A673 (cell line): ENCODE results near the gene TXLNG. TPM values are rescaled to one million over a fixed set of nuclear protein-coding genes. Genes with fewer than 3 reads are reported as not detected.

Experiments
- BruUV-seq: library from RNA; stranded (reverse); fragments of 400-500 nt; replicated peaks from 2 replicates; lab custom pipeline; 2021; lab: Mats Ljungman, UMichigan
- CTCF ChIA-PET: fragments of 300-600 bp; sonication (Branson Sonifier 250); formaldehyde crosslinking; loops from one replicate; lab custom pipeline; 2022; ENCODE audit warnings: antibody characterized with exemption; lab: Charles Lee
- POLR2A ChIA-PET: fragments of 300-600 bp; sonication (Branson Sonifier 250); formaldehyde crosslinking; loops from one replicate; lab custom pipeline; 2022; ENCODE audit warnings: antibody characterized with exemption; ENCODE audit not compliant: low non-redundant PET; lab: Charles Lee
- DNase-seq: peaks from one replicate; pipeline ENCODE4 v3.0.0-alpha.2; 2015; ENCODE audit warnings: low spot score
- H3K27ac ChIP-seq: fragments of 200-600 bp; sonication (generic); 2 replicates; pipeline ENCODE4 v1.5.1; 2016; ENCODE audit warnings: mixed run types, low read depth, mild to moderate bottlenecking, mixed read lengths, antibody characterized with exemption, low read length; ENCODE audit not compliant: poor library complexity, severe bottlenecking
- H3K27me3 ChIP-seq: fragments of 200-600 bp; sonication (generic); replicated peaks from 2 replicates; pipeline ENCODE4 v1.6.1; 2017; ENCODE audit warnings: mixed run types, low read depth, mild to moderate bottlenecking, mixed read lengths, antibody characterized with exemption, low read length; ENCODE audit not compliant: insufficient read depth, poor library complexity
- H3K36me3 ChIP-seq: fragments of 200-600 bp; sonication (generic); 2 replicates; pipeline ENCODE4 v1.6.1; 2016; ENCODE audit warnings: mixed run types, mild to moderate bottlenecking, mixed read lengths, antibody characterized with exemption, low read length; ENCODE audit not compliant: insufficient read depth, poor library complexity, severe bottlenecking
- H3K4me1 ChIP-seq: fragments of 200-600 bp; sonication (generic); 2 replicates; pipeline ENCODE4 v1.6.1; 2017; ENCODE audit warnings: mixed run types, mild to moderate bottlenecking, mixed read lengths, antibody characterized with exemption, low read length; ENCODE audit not compliant: insufficient read depth, poor library complexity, severe bottlenecking
- H3K4me3 ChIP-seq: fragments of 200-600 bp; sonication (generic); 2 replicates; pipeline ENCODE4 v1.5.1; 2016; ENCODE audit warnings: low read depth, mixed run types, mild to moderate bottlenecking, mixed read lengths, low read length; ENCODE audit not compliant: poor library complexity, severe bottlenecking
- H3K9me3 ChIP-seq: fragments of 200-600 bp; sonication (generic); 2 replicates; pipeline ENCODE4 v1.6.1; 2016; ENCODE audit warnings: mixed run types, low read depth, mild to moderate bottlenecking, mixed read lengths, antibody characterized with exemption, low read length; ENCODE audit not compliant: poor library complexity, severe bottlenecking
- CTCF ChIP-seq: fragments of 300-800, 200-600 bp; sonication (generic); conservative IDR thresholded peaks from 2 replicates; pipeline ENCODE4 v1.5.1; 2017; ENCODE audit warnings: low read depth, mild to moderate bottlenecking, antibody characterized with exemption, low read length, moderate library complexity, mixed read lengths
- EZH2 ChIP-seq: fragments of 200-600 bp; sonication (generic); IDR thresholded peaks from 2 replicates; pipeline ENCODE4 v1.6.1; 2017; ENCODE audit warnings: borderline replicate concordance, low read depth, mild to moderate bottlenecking, mixed read lengths, antibody characterized with exemption, low read length; ENCODE audit not compliant: poor library complexity, severe bottlenecking
- intact Hi-C: fragments of 100-400 bp; cut with micrococcal nuclease; formaldehyde crosslinking; loops from one replicate; pipeline ENCODE4 v1.10.0; 2022; ENCODE audit not compliant: unreplicated experiment
- total RNA-seq: library from RNA; stranded (reverse); gene quantifications from 2 replicates; pipeline ENCODE4 v1.2.3, GENCODE V29; 2021

The TXLNG gene
- total RNA-seq, 1 experiment from 2014 or later: 25.7 TPM

GRCh38 chrX:16848541-16848940 lies 62.3 kb downstream of the TXLNG start:
- Histone ChIP-seq H3K9me3 (no peaks in the 10 kb centered on the region), H3K27me3 (peaks cover 20% of the 10 kb centered on the region), H3K4me3 (no peak overlapping the region), H3K36me3 (peaks cover 70% of the 10 kb centered on the region), H3K4me1 (peaks cover 4% of the 10 kb centered on the region), H3K27ac (no peak overlapping the region)
- intact Hi-C loops: no loop called here
- no TSS peak for BruUV-seq
- TF ChIP-seq CTCF: no peak
- no peak for TF ChIP-seq EZH2
- POLR2A ChIA-PET: no interaction called here
- DNase-seq: no peak
- CTCF ChIA-PET: no interaction called here

- CTCF ChIA-PET: no interaction called here
- no peak for DNase-seq
- no peak overlapping the region for H3K4me3 ChIP-seq
- TF ChIP-seq CTCF (no peak), EZH2 (no peak)
- POLR2A ChIA-PET: no interaction called here
- peaks cover 20% of the 10 kb centered on the region for H3K27me3 ChIP-seq
- no TSS peak for BruUV-seq
- intact Hi-C loops: no loop called here
- H3K9me3 ChIP-seq: no peaks in the 10 kb centered on the region
- H3K27ac ChIP-seq: no peak overlapping the region
- H3K4me1 ChIP-seq: no peaks in the 10 kb centered on the region
- H3K36me3 ChIP-seq: peaks cover 50% of the 10 kb centered on the region
Observed at GRCh38 chrX:16851421-16851820, 65.2 kb downstream of the TXLNG start.

GRCh38 chrX:16851827-16852226 lies 65.6 kb downstream of the TXLNG start:
- Histone ChIP-seq H3K4me3 (no peak overlapping the region), H3K36me3 (peaks cover 50% of the 10 kb centered on the region), H3K27ac (no peak overlapping the region), H3K9me3 (no peaks in the 10 kb centered on the region), H3K4me1 (no peaks in the 10 kb centered on the region), H3K27me3 (peaks cover 20% of the 10 kb centered on the region)
- ChIA-PET POLR2A (no interaction called here), CTCF (no interaction called here)
- no peak for DNase-seq
- intact Hi-C loops: no loop called here
- BruUV-seq: no TSS peak
- TF ChIP-seq CTCF (no peak), EZH2 (no peak)
